HepG2 (cell line): ENCODE measurements around the gene MCF2L. TPM values are rescaled to one million over a fixed set of nuclear protein-coding genes. Genes with fewer than 3 reads are reported as not detected.

Experiments used
- ATAC-seq: fragments of 200-7000 bp; cut with Tn5 transposase; 3 replicates; pipeline ENCODE4 v1.9.1; 2020; ENCODE audit warnings: mild to moderate bottlenecking, moderate library complexity
- BruUV-seq: library from RNA; stranded (reverse); fragments of 400-500 nt; replicated peaks from 2 replicates; lab custom pipeline; 2021; lab: Mats Ljungman, UMichigan
- CTCF ChIA-PET: fragments of 300-600 bp; formaldehyde crosslinking; extraction: SDS; loops from one replicate; lab custom pipeline; 2021; ENCODE audit warnings: low total read pairs, inconsistent platforms, low intra/inter-chr PET ratio; lab: Yijun Ruan, JAX
- POLR2A ChIA-PET: fragments of 350-600 bp; sonication (Branson Sonifier 250); formaldehyde crosslinking; loops from one replicate; lab custom pipeline; 2020; ENCODE audit warnings: antibody characterized with exemption, inconsistent platforms; lab: Yijun Ruan, JAX
- DNase-seq: peaks from one replicate; pipeline ENCODE4 v3.0.0-alpha.2; 2015; ENCODE audit warnings: low spot score
- FAIRE-seq: peaks from 3 replicates; lab custom pipeline; 2011; peaks lifted over from hg19 to GRCh38; lab: Jason Lieb, UNC
- H2AFZ ChIP-seq: one replicate; pipeline ENCODE4 v1.6.1; 2011; ENCODE audit warnings: low read length, inconsistent platforms
- H3K27ac ChIP-seq: fragments of 300-600 bp; 3 replicates; pipeline ENCODE4 v1.8.0; 2011; ENCODE audit warnings: mixed run types, mild to moderate bottlenecking, mixed read lengths, low read length, inconsistent platforms; ENCODE audit not compliant: insufficient read depth; ENCODE audit errors: extremely low read length
- H3K27me3 ChIP-seq, 2 experiments: fragments of 200-600 bp in 1 of 2; 2 replicates in 1 of 2; 3 replicates in 1 of 2; pipeline versions ENCODE4 v1.6.0 to v1.8.0; 2011; ENCODE audit warnings: low read length in 2 of 2, mild to moderate bottlenecking in 2 of 2, moderate library complexity in 2 of 2, inconsistent platforms in 1 of 2; ENCODE audit not compliant: insufficient read depth in 2 of 2, control insufficient read depth in 1 of 2
- H3K36me3 ChIP-seq, 2 experiments: fragments of 200-600 bp in 1 of 2; replicated peaks in 1 of 2; 2 replicates in 1 of 2; 3 replicates in 1 of 2; pipeline versions ENCODE4 v1.5.1 to v1.8.0; 2011; ENCODE audit warnings: low read length in 2 of 2, inconsistent platforms in 1 of 2; ENCODE audit not compliant: insufficient read depth in 2 of 2, control insufficient read depth in 1 of 2
- H3K4me1 ChIP-seq: 2 replicates; pipeline ENCODE4 v1.5.1; 2012; ENCODE audit warnings: low read length, inconsistent platforms; ENCODE audit not compliant: insufficient read depth
- H3K4me2 ChIP-seq: 2 replicates; pipeline ENCODE4 v1.6.0; 2011; ENCODE audit warnings: low read depth, low read length, inconsistent platforms
- H3K4me3 ChIP-seq, 3 experiments: fragments of 200-600 bp in 1 of 3; sonication (generic), shearing (Covaris generic) in 1 of 3; replicated peaks in 1 of 3; 2 replicates each; pipeline ENCODE4 v1.5.1; 2011 to 2016; ENCODE audit warnings: low read length in 3 of 3, inconsistent platforms in 2 of 3, low read depth in 2 of 3, mild to moderate bottlenecking in 2 of 3, control low read depth in 1 of 3, mixed read lengths in 1 of 3; ENCODE audit not compliant: insufficient read depth in 1 of 3
- H3K79me2 ChIP-seq: one replicate; pipeline ENCODE4 v1.6.1; 2011; ENCODE audit warnings: low read length, inconsistent platforms; ENCODE audit not compliant: insufficient read depth
- H3K9ac ChIP-seq: 2 replicates; pipeline ENCODE4 v1.6.0; 2011; ENCODE audit warnings: mild to moderate bottlenecking, low read depth, low read length, inconsistent platforms; ENCODE audit not compliant: insufficient read depth
- H3K9me3 ChIP-seq: 2 replicates; pipeline ENCODE4 v1.5.1; 2012; ENCODE audit warnings: mild to moderate bottlenecking, low read length
- H4K20me1 ChIP-seq: 2 replicates; pipeline ENCODE4 v1.6.0; 2011; ENCODE audit warnings: inconsistent platforms, mild to moderate bottlenecking, low read length, moderate library complexity; ENCODE audit not compliant: insufficient read depth
- ATF1 ChIP-seq: IDR thresholded peaks from 2 replicates; pipeline ENCODE4 v1.6.1; 2016; ENCODE audit warnings: mild to moderate bottlenecking, control low read depth
- BRCA1 ChIP-seq: sonication (generic); formaldehyde crosslinking; IDR thresholded peaks from 2 replicates; pipeline ENCODE4 v1.4.0; 2020; ENCODE audit warnings: missing genetic modification reagents
- ERF ChIP-seq: IDR thresholded peaks from 2 replicates; pipeline ENCODE4 v1.6.1; 2018; ENCODE audit warnings: missing biosample characterization, missing genetic modification reagents
- FOXO1 ChIP-seq: sonication (generic); formaldehyde crosslinking; IDR thresholded peaks from 2 replicates; pipeline ENCODE4 v1.4.0; 2020; ENCODE audit warnings: missing genetic modification reagents
- HOXA9 ChIP-seq: sonication (generic); formaldehyde crosslinking; IDR thresholded peaks from 2 replicates; pipeline ENCODE4 v1.8.1; 2022; ENCODE audit warnings: missing genetic modification reagents, mild to moderate bottlenecking, moderate library complexity, borderline replicate concordance
- SMAD1 ChIP-seq: sonication (generic); formaldehyde crosslinking; IDR thresholded peaks from 2 replicates; pipeline ENCODE4 v1.4.0; 2020; ENCODE audit warnings: missing genetic modification reagents, low read depth, mild to moderate bottlenecking, borderline replicate concordance
- TCF7L2 ChIP-seq: IDR thresholded peaks from 2 replicates; pipeline ENCODE4 v1.6.1; 2011; ENCODE audit warnings: mild to moderate bottlenecking, low read depth, low read length, moderate library complexity
- UBTF ChIP-seq: sonication (generic); formaldehyde crosslinking; IDR thresholded peaks from 2 replicates; pipeline ENCODE4 v1.4.0; 2020; ENCODE audit warnings: mild to moderate bottlenecking, missing genetic modification reagents
- ZMYM4 ChIP-seq: sonication (generic); formaldehyde crosslinking; IDR thresholded peaks from 2 replicates; pipeline ENCODE4 v1.8.1; 2023; ENCODE audit warnings: mild to moderate bottlenecking, missing genetic modification reagents
- ZNF256 ChIP-seq: sonication (generic); formaldehyde crosslinking; conservative IDR thresholded peaks from 2 replicates; pipeline ENCODE4 v1.4.0; 2020; ENCODE audit warnings: missing genetic modification reagents
- ZNF329 ChIP-seq: sonication (generic); formaldehyde crosslinking; IDR thresholded peaks from 2 replicates; pipeline ENCODE4 v1.9.0; 2021; ENCODE audit warnings: low read depth, mild to moderate bottlenecking, missing genetic modification reagents
- WGBS: methylation state at CpG from one replicate; pipeline ENCODE4 v1.1.6; 2017; ENCODE audit warnings: low lambda C conversion rate; 5-methylcytosine and 5-hydroxymethylcytosine counted together
- in situ Hi-C: cut with HindIII; loops from 2 replicates; pipeline ENCODE4 v1.10.0; 2017; ENCODE audit warnings: low pct_unique_long_range_greater_than_20kb; ENCODE audit not compliant: extremely low pct_ligation_motif_present
- intact Hi-C: fragments of 100-400 bp; cut with micrococcal nuclease; formaldehyde crosslinking; loops from one replicate; pipeline ENCODE4 v1.10.0; 2022; ENCODE audit not compliant: unreplicated experiment
- polyA plus RNA-seq, 8 experiments: library from polyadenylated mRNA; depleted of rRNA in 3 of 8; stranded (reverse) in 7 of 8; unstranded in 1 of 8; fragments of >200 nt; fragmentation: Illumina TruSeq in 4 of 8; extraction: Trizol in 4 of 8; gene quantifications; 2 replicates each; pipeline versions ENCODE4 v1.2.1 to v1.2.3, GENCODE V29; 2011 to 2016; ENCODE audit warnings: low read depth in 4 of 8, missing spikeins in 1 of 8, mixed read lengths in 1 of 8; ENCODE audit not compliant: insufficient read depth in 1 of 8
- total RNA-seq, 5 experiments: library from RNA; depleted of rRNA; stranded (reverse); fragments of >200 nt; fragmentation: Illumina TruSeq; extraction: Trizol; gene quantifications; 2 replicates each; pipeline ENCODE4 v1.2.3, GENCODE V29; 2016; ENCODE audit warnings: low read depth in 1 of 5

The MCF2L gene
- total and polyA plus RNA-seq, 2 of the 13 experiments (the other 11 are each of a cell fraction or from before 2014, with no cell fraction given): 19.4 to 28.4 TPM

GRCh38 chr13:113082198-113083021 is 113.4 kb downstream of the MCF2L start:
- DNase-seq (no peak), FAIRE-seq (no peak), ATAC-seq (no peak)
- intact Hi-C loops (no loop called here), in situ Hi-C loops (no loop called here)
- TF ChIP-seq ATF1 (CRISPR knock-in tag): no peak
- TF ChIP-seq BRCA1: no peak
- no peak for TF ChIP-seq ZNF256 (CRISPR knock-in tag)
- TF ChIP-seq SMAD1 (CRISPR knock-in tag): no peak
- TF ChIP-seq FOXO1 (CRISPR knock-in tag): no peak
- TF ChIP-seq ZMYM4 (CRISPR knock-in tag): no peak
- TF ChIP-seq ZNF329 (CRISPR knock-in tag): no peak
- no peak for TF ChIP-seq UBTF (CRISPR knock-in tag)
- TF ChIP-seq ERF: no peak
- no peak for TF ChIP-seq TCF7L2
- no peak for TF ChIP-seq HOXA9
- Histone ChIP-seq H4K20me1 (no peaks in the 10 kb centered on the region), H3K4me3 (no peak overlapping the region), H3K27me3 (no peaks in the 10 kb centered on the region), H3K27ac (no peak overlapping the region), H3K4me2 (no peak overlapping the region), H3K79me2 (no peaks in the 10 kb centered on the region), H2AFZ (no peak overlapping the region), H3K36me3 (peaks cover 5 to 22% of the 10 kb centered on the region in 2 experiments; a peak in 4 of 5 replicates), H3K4me1 (no peaks in the 10 kb centered on the region), H3K9ac (no peak overlapping the region), H3K9me3 (no peaks in the 10 kb centered on the region)
- 92% methylated on average over 13 of the region's 26 CpGs for WGBS
- BruUV-seq: no TSS peak
- ChIA-PET CTCF (no interaction called here), POLR2A (no interaction called here)
